ENCODE data around the gene OR52R1.

DNA sequence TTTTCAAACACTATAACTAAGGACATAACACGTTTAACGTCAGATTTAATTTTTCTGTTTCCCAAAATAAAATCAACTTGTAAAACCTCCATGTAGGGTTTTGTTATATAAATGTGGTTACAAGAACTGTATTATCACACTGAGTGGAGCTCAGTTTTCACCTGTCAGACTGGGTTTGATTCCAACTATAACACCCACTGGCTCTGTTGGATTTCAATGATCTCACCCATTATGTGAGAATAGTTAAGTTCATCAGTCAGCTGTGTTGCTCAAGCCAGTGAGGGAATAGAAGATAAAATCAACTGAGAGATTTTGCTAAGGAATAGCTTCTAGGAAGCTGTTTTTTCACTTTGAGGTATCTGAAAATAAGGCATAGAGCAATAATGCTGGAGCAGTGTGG is 5.1 kb upstream of the OR52R1 start:
- TF ChIP-seq, protein P1, sequence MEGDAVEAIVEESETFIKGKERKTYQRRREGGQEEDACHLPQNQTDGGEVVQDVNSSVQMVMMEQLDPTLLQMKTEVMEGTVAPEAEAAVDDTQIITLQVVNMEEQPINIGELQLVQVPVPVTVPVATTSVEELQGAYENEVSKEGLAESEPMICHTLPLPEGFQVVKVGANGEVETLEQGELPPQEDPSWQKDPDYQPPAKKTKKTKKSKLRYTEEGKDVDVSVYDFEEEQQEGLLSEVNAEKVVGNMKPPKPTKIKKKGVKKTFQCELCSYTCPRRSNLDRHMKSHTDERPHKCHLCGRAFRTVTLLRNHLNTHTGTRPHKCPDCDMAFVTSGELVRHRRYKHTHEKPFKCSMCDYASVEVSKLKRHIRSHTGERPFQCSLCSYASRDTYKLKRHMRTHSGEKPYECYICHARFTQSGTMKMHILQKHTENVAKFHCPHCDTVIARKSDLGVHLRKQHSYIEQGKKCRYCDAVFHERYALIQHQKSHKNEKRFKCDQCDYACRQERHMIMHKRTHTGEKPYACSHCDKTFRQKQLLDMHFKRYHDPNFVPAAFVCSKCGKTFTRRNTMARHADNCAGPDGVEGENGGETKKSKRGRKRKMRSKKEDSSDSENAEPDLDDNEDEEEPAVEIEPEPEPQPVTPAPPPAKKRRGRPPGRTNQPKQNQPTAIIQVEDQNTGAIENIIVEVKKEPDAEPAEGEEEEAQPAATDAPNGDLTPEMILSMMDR (IDR thresholded peaks at IDR 0.05) = no peak
- TF ChIP-seq ZFX (IDR thresholded peaks at IDR 0.05; ENCODE audit: borderline replicate concordance) = no peak

Data from 22Rv1 (cell line).